Caco-2 (cell line): ENCODE results near the gene TMOD1. TPM values are rescaled to one million over a fixed set of nuclear protein-coding genes. Genes with fewer than 3 reads are reported as not detected.

Source experiments
- BruUV-seq: library from RNA; stranded (reverse); fragments of 400-500 nt; replicated peaks from 2 replicates; lab custom pipeline; 2021; lab: Mats Ljungman, UMichigan
- CTCF ChIA-PET: fragments of 300-600 bp; sonication (Branson Sonifier 250); formaldehyde crosslinking; loops from one replicate; lab custom pipeline; 2022; ENCODE audit warnings: antibody characterized with exemption; lab: Charles Lee
- POLR2A ChIA-PET: fragments of 300-600 bp; sonication (Branson Sonifier 250); formaldehyde crosslinking; loops from one replicate; lab custom pipeline; 2022; ENCODE audit warnings: antibody characterized with exemption; lab: Charles Lee
- DNase-seq, 2 experiments: peaks; one replicate each; pipeline versions ENCODE4 v3.0.0 to v3.0.0-alpha.2; 2020 to 2022
- H3K27me3 ChIP-seq: replicated peaks from 2 replicates; pipeline ENCODE4 v1.6.0; 2011; ENCODE audit warnings: low read length; ENCODE audit not compliant: control insufficient read depth, insufficient read depth
- H3K36me3 ChIP-seq: 2 replicates; pipeline ENCODE4 v1.5.1; 2011; ENCODE audit warnings: low read length; ENCODE audit not compliant: control insufficient read depth, insufficient read depth
- H3K4me1 ChIP-seq: fragments of 250-450 bp; sonication (Bioruptor Pico); 2 replicates; pipeline ENCODE4 v1.5.1; 2020; ENCODE audit warnings: mild to moderate bottlenecking
- H3K4me3 ChIP-seq: 2 replicates; pipeline ENCODE4 v1.5.1; 2011; ENCODE audit warnings: low read depth, mild to moderate bottlenecking, control low read depth, low read length
- H3K9me3 ChIP-seq: fragments of 250-450 bp; sonication (Bioruptor Pico); 2 replicates; pipeline ENCODE4 v1.5.1; 2020; ENCODE audit warnings: mild to moderate bottlenecking, moderate library complexity
- H3K27ac Mint-ChIP-seq: one replicate; pipeline ENCODE4 v1.8.0; 2022; ENCODE audit warnings: mixed read lengths; ENCODE audit not compliant: unreplicated experiment
- H3K27me3 Mint-ChIP-seq: one replicate; pipeline ENCODE4 v1.8.0; 2022; ENCODE audit warnings: mixed read lengths; ENCODE audit not compliant: insufficient read depth, unreplicated experiment
- H3K36me3 Mint-ChIP-seq: one replicate; pipeline ENCODE4 v1.8.0; 2022; ENCODE audit warnings: mild to moderate bottlenecking, mixed read lengths; ENCODE audit not compliant: insufficient read depth, unreplicated experiment
- H3K4me1 Mint-ChIP-seq: one replicate; pipeline ENCODE4 v1.8.0; 2022; ENCODE audit warnings: low read depth, mixed read lengths; ENCODE audit not compliant: unreplicated experiment
- H3K4me3 Mint-ChIP-seq: one replicate; pipeline ENCODE4 v1.8.0; 2022; ENCODE audit warnings: mild to moderate bottlenecking, moderate library complexity, mixed read lengths; ENCODE audit not compliant: unreplicated experiment
- H3K9me3 Mint-ChIP-seq: one replicate; pipeline ENCODE4 v1.8.0; 2022; ENCODE audit warnings: mixed read lengths; ENCODE audit not compliant: unreplicated experiment
- CTCF ChIP-seq, 2 experiments: fragments of 200-600 bp in 1 of 2; IDR thresholded peaks; 1 replicate in 1 of 2; 2 replicates in 1 of 2; pipeline versions ENCODE4 v1.5.1 to v1.8.0; 2011 to 2022; ENCODE audit warnings: antibody characterized with exemption in 1 of 2, control low read depth in 1 of 2, inconsistent platforms in 1 of 2, low read depth in 1 of 2, low read length in 1 of 2, mild to moderate bottlenecking in 1 of 2, moderate library complexity in 1 of 2; ENCODE audit not compliant: insufficient read depth in 1 of 2, severe bottlenecking in 1 of 2, unreplicated experiment in 1 of 2
- intact Hi-C: fragments of 100-400 bp; cut with micrococcal nuclease; formaldehyde crosslinking; loops from one replicate; pipeline ENCODE4 v1.10.0; 2022; ENCODE audit not compliant: unreplicated experiment
- total RNA-seq: library from RNA; stranded (reverse); gene quantifications from 2 replicates; pipeline ENCODE4 v1.2.3, GENCODE V29; 2022

TMOD1 gene
- total RNA-seq, 1 experiment from 2014 or later = 1.1 TPM

- 0 out of 2 replicates have a peak, but pooled peaks cover 2% of the 10 kb centered on the region for H3K27me3 ChIP-seq
- no peaks in the 10 kb centered on the region for H3K27me3 Mint-ChIP-seq
- no peak for TF ChIP-seq CTCF (IDR thresholded peaks at IDR 0.05; ENCODE audit: insufficient read depth in 1 of 2, low read depth in 1 of 2, low read length in 1 of 2, severe bottlenecking in 1 of 2, unreplicated experiment in 1 of 2)
- CTCF ChIA-PET = interaction anchor here (0.9 to 1.0 kb wide), 2 partner anchors 10 to 87 kb away, joined by 3 read pairs; partner anchors contain the start of gene TMOD1
- H3K9me3 ChIP-seq = no peaks in the 10 kb centered on the region
- H3K4me3 Mint-ChIP-seq = no peak overlapping the region
- intact Hi-C loops = no loop called here
- no peak overlapping the region for H3K4me3 ChIP-seq
- no peak overlapping the region for H3K27ac Mint-ChIP-seq
- POLR2A ChIA-PET = no interaction called here
- no peaks in the 10 kb centered on the region for H3K36me3 Mint-ChIP-seq
- H3K4me1 ChIP-seq = no peaks in the 10 kb centered on the region
- no peaks in the 10 kb centered on the region for H3K4me1 Mint-ChIP-seq
- no peak for DNase-seq
- H3K36me3 ChIP-seq = no peaks in the 10 kb centered on the region
- H3K9me3 Mint-ChIP-seq = no peaks in the 10 kb centered on the region
- BruUV-seq = no TSS peak
Observed at GRCh38 chr9:97510797-97511654, 9.6 kb downstream of the TMOD1 start.

- intact Hi-C loops = no loop called here
- Mint-ChIP-seq H3K36me3 (no peaks in the 10 kb centered on the region), H3K27me3 (no peaks in the 10 kb centered on the region), H3K4me3 (no peak overlapping the region), H3K4me1 (no peaks in the 10 kb centered on the region), H3K27ac (no peak overlapping the region), H3K9me3 (no peaks in the 10 kb centered on the region)
- H3K4me3 ChIP-seq = no peak overlapping the region
- POLR2A ChIA-PET = no interaction called here
- no peak for TF ChIP-seq CTCF (IDR thresholded peaks at IDR 0.05; ENCODE audit: insufficient read depth in 1 of 2, low read depth in 1 of 2, low read length in 1 of 2, severe bottlenecking in 1 of 2, unreplicated experiment in 1 of 2)
- no TSS peak for BruUV-seq
- CTCF ChIA-PET = interaction anchor here (1.0 kb wide), 1 partner anchor 11 kb away, joined by 3 read pairs; the partner anchor contains the start of gene TMOD1
- H3K27me3 ChIP-seq = no peaks in the 10 kb centered on the region
- H3K9me3 ChIP-seq = no peaks in the 10 kb centered on the region
- no peaks in the 10 kb centered on the region for H3K36me3 ChIP-seq
- no peaks in the 10 kb centered on the region for H3K4me1 ChIP-seq
- no peak for DNase-seq
Observed at GRCh38 chr9:97511655-97512427, 10.4 kb downstream of the TMOD1 start.

- no TSS peak for BruUV-seq
- Histone ChIP-seq H3K27me3 (no peaks in the 10 kb centered on the region), H3K4me3 (no peak overlapping the region), H3K36me3 (no peaks in the 10 kb centered on the region), H3K9me3 (no peaks in the 10 kb centered on the region), H3K4me1 (no peaks in the 10 kb centered on the region)
- Mint-ChIP-seq H3K4me3 (no peak overlapping the region), H3K36me3 (no peaks in the 10 kb centered on the region), H3K27ac (no peak overlapping the region), H3K9me3 (no peaks in the 10 kb centered on the region), H3K27me3 (no peaks in the 10 kb centered on the region), H3K4me1 (no peaks in the 10 kb centered on the region)
- no peak for DNase-seq
- intact Hi-C loops = no loop called here
- POLR2A ChIA-PET = no interaction called here
- no peak for TF ChIP-seq CTCF (IDR thresholded peaks at IDR 0.05; ENCODE audit: insufficient read depth in 1 of 2, low read depth in 1 of 2, low read length in 1 of 2, severe bottlenecking in 1 of 2, unreplicated experiment in 1 of 2)
- CTCF ChIA-PET = no interaction called here
Observed at GRCh38 chr9:97512966-97513560, 11.6 kb downstream of the TMOD1 start.
